GM19240 (cell line): ENCODE measurements around the gene IZUMO1R.
"Not testable (repeated sequence)": the region's sequence is repeated elsewhere in the genome, so short reads cannot be mapped to it uniquely, and the experiment has no call there.

Source experiments
- DNase-seq: peaks from one replicate; pipeline ENCODE4 v3.0.0; 2011; ENCODE audit warnings: low spot score; ENCODE audit not compliant: insufficient read length

IZUMO1R gene

DNA sequence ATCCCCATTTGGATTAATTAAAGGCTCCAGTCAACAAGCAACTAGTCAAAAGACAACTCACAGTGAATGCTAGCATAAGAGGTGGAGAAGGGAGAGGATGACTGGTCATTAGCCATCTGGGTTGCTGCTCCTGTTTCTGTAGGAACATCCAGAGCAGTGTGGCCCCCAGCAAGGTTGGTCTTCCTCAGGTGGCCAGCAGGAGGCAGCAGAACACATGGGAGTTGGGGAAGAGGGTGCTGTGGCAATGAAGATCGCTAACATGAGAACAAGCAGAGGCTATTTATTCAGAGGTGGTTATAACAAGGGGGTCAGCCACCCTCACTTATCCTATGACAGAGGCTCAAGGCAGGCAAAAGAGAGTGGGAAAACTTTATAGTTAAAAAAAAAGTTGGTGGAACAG lies 21.3 kb downstream of the IZUMO1R start:
- DNase-seq, result peak; percentile 55

- no peak for DNase-seq
Observed at GRCh38 chr11:94326947-94327346, 22.6 kb downstream of the IZUMO1R start.

DNA sequence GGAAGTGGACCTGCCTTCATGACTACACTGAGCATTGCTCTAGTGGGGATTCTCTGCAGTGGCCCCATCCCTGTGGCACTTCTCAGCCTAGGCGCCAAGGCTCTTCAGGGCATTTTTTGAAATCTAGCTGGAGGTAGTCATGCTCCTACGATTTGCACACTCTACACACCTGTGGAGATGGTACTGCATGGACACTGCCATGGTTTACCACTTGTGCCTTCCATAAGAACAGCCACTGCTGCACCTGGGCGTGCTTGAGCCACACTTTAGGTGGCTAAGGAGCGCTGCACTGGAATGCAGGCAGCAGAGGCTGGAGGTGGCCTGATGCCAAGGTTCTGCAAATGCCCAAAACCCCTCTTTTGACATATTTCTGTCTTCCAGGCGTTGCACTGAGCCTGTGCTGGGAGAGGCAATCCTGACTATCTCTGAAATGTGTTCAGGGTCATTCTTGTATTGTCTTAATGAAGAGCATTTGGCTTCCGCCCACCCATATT lies 24.3 kb downstream of the IZUMO1R start:
- DNase-seq, result no peak

DNA sequence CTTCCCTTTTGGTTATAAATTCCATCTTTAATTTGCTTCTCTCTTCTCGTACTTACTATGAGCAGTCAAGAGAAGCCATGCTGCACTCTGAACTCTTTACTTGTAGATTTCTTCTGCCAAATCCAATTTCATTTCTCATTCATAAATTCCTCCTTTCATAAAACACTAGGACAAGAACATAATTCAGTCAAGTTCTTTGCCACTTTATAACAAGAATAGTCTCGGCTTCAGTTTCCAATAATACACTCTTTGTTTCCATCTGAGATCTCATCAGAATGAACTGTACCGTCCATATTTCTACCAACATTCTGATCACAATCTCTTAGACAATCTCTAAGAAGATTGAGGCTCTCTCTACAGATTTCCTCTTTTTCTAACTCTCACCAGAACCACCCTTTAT lies 25.1 kb downstream of the IZUMO1R start:
- DNase-seq, result no peak

DNA sequence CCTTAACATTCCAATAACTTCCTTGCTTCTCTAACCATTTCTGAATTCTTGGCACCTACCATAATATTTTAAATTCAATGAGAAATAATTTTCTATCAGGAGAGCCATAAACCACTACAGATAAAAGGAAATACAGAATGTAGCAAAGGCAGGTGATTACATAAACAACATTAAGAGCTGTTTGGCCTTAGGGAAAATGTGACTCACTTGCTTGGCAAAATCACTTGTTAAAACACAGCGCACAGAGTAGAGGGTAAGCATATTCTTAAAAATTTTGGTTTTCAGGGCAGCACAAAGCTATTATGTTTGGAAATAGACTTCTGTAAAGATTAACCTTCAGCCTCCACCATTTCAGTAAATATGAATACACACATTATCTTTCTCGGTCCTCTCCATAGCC lies 26.4 kb downstream of the IZUMO1R start:
- no peak for DNase-seq

DNA sequence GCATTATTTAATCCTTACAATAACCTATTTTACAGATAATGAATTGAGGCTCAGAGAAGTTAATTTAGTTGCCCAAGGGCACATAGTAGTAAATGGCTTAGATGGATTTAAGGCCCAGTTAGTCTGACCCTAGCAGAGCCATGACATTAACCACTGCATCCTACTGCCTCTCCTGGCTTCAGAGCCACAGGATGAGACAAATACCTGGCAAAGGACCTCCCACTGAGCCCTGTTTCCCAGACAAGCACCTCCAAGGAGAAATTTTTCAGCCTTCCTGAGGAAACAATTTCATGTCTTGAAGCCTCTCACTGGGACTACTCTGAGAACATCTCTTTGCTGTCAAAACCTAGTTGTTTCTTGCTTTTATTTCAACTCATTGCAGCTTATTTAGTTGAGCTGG lies 28.4 kb downstream of the IZUMO1R start:
- no peak for DNase-seq

- DNase-seq, result no peak
Observed at GRCh38 chr11:94336033-94336432, 31.7 kb downstream of the IZUMO1R start.

DNA sequence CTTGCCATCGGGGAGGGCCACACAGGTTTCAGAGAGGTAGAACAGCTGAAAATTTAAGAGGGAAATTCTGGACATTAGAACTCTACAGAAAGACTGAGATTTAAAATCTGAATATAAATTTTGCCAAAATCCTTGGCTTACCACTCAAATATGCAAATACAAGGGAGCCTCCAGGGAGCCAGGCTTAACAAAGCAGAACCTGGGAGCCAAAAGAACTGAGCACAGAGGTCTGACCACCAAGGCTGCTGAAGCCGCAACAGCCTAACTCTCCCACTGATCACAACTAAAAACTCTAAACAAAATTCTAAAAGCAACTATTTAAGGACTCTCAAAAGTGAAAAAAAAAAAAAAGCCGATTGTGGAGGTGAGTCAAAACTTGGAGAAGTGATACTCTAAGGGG lies 34.3 kb downstream of the IZUMO1R start:
- DNase-seq, result no peak

GRCh38 chr11:94342250-94342649 lies 37.9 kb downstream of the IZUMO1R start:
- no peak for DNase-seq

- DNase-seq, result no peak
Observed at GRCh38 chr11:94343495-94343894, 39.1 kb downstream of the IZUMO1R start.

GRCh38 chr11:94346311-94346710 lies 41.9 kb downstream of the IZUMO1R start:
- not testable (repeated sequence) for DNase-seq

DNA sequence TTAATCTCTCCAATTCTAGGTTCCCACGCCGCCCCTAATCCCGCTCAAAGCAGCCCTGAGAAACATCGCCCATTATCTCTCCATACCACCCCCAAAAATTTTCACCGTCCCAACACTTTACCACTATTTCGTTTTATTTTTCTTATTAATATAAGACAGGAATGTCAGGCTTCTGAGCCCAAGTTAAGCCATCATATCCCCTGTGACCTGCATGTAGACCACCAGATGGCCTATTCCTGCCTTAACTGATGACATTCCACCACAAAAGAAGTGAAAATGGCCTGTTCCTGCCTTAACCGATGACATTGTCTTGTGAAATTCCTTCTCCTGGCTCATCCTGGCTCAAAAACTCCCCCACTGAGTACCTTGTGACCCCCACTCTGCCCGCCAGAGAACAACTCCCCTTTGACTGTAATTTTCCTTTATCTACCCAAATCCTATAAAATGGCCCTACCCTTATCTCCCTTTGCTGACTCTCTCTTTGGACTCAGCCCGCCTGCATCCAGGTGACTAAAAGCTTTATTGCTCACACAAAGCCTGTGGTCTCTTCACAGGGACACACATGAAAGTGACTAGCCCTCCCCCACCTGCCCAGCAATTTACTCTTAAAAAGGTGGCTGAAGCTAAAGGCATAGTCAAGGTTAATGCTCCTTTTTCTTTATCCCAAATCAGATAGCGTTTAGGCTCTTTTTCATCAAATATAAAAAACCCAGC lies 46.6 kb downstream of the IZUMO1R start:
- DNase-seq, result not testable (repeated sequence)
